HG03378 (cell line): ENCODE results near the gene ACCS.

ENCODE experiments used
- ATAC-seq: cut with Tn5 transposase; IDR thresholded peaks from one replicate; pipeline ENCODE4 v1.9.1; 2021; ENCODE audit warnings: mild to moderate bottlenecking, moderate library complexity; ENCODE audit not compliant: unreplicated experiment

The ACCS gene

DNA sequence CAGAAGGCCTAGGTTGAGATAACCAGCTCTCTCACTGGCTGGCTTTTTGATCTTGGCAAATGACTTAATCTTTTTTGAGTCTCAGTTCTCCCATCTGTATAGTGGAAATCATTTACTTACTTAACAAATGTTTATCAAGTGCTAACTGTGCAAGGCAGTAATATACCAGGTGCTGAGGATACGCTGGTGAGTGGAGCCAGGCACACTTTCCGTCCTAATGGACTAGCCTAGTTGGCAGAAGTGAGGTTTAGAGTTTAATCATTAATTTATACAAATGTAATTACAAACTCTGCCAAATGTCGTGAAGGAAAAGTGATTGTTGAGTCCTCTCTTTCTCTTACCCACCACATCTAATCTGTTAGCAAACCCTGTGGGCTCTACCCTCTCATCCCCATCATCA lies 62.7 kb downstream of the ACCS start:
- no peak for ATAC-seq

DNA sequence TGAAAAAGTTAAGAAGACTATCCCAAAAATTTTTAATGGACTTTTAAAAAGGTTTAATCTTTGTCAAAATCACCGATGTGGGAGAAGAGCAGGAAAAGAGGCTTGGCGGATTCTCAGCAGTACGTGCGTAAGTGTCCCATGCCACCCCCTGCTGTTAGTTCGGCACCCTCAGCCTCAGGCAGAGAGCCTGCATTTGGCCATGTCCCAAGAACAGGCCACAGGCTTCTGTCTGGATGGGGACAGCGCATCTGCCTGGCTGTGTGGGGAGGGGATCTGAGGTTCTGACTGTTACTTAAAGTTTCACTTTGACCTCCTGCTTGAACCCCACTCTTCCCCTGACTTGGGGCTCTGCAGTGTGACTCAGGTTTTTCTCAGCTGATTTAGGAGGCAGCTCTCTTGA lies 64.7 kb downstream of the ACCS start:
- no peak for ATAC-seq

- no peak for ATAC-seq
Observed at GRCh38 chr11:44133335-44133946, 67.4 kb downstream of the ACCS start.
